CD4-positive, CD25-positive, alpha-beta regulatory T cell (primary cell): ENCODE data around the gene TLR9. TPM values are rescaled to one million over a fixed set of nuclear protein-coding genes. Genes with fewer than 3 reads are reported as not detected.

Experiments used
- ATAC-seq, 2 donors: fragments of 150-1000 bp; cut with Tn5 transposase; one replicate each; pipeline ENCODE4 v1.10.0; 2021; ENCODE audit warnings: low read depth in 2 of 2, moderate number of reproducible peaks in 2 of 2, moderate library complexity in 1 of 2
- DNase-seq, 3 donors: peaks; one replicate each; pipeline versions ENCODE4 v3.0.0 to v3.0.0-alpha.2; 2012 to 2022; ENCODE audit warnings: mixed read lengths in 1 of 3
- H3K27ac ChIP-seq: one replicate; pipeline ENCODE4 v1.7.0; 2013; ENCODE audit warnings: mild to moderate bottlenecking, low read length; ENCODE audit not compliant: insufficient read depth, poor library complexity, severe bottlenecking
- H3K27me3 ChIP-seq: one replicate; pipeline ENCODE4 v1.7.0; 2013; ENCODE audit warnings: low read length; ENCODE audit not compliant: control insufficient read depth, insufficient read depth
- H3K36me3 ChIP-seq: one replicate; pipeline ENCODE4 v1.7.0; 2013; ENCODE audit warnings: mild to moderate bottlenecking, low read length, moderate library complexity; ENCODE audit not compliant: control insufficient read depth, insufficient read depth
- H3K4me1 ChIP-seq: 2 replicates; pipeline ENCODE4 v1.7.0; 2013; ENCODE audit warnings: mild to moderate bottlenecking, low read length; ENCODE audit not compliant: insufficient read depth, control insufficient read depth, poor library complexity, severe bottlenecking
- H3K4me3 ChIP-seq: one replicate; pipeline ENCODE4 v1.7.0; 2013; ENCODE audit warnings: low read depth, mild to moderate bottlenecking, low read length, moderate library complexity
- H3K9me3 ChIP-seq, 2 experiments: 1 replicate in 1 of 2; 2 replicates in 1 of 2; pipeline ENCODE4 v1.7.0; 2013; ENCODE audit warnings: low read length in 2 of 2, mild to moderate bottlenecking in 1 of 2, moderate library complexity in 1 of 2; ENCODE audit not compliant: control insufficient read depth in 2 of 2
- H3K27ac Mint-ChIP-seq, 3 donors: one replicate each; pipeline ENCODE4 v1.8.0; 2020 to 2022; ENCODE audit warnings: mild to moderate bottlenecking in 3 of 3, mixed read lengths in 3 of 3, moderate library complexity in 2 of 3
- H3K27me3 Mint-ChIP-seq: one replicate; pipeline ENCODE4 v1.8.0; 2022; ENCODE audit warnings: mild to moderate bottlenecking, mixed read lengths
- H3K36me3 Mint-ChIP-seq: one replicate; pipeline ENCODE4 v1.8.0; 2020; ENCODE audit warnings: mixed read lengths
- H3K4me1 Mint-ChIP-seq, 4 donors: one replicate each; pipeline ENCODE4 v1.8.0; 2020 to 2022; ENCODE audit warnings: mixed read lengths in 4 of 4, mild to moderate bottlenecking in 1 of 4
- H3K4me3 Mint-ChIP-seq, 4 donors: one replicate each; pipeline ENCODE4 v1.8.0; 2020 to 2022; ENCODE audit warnings: mild to moderate bottlenecking in 4 of 4, mixed read lengths in 4 of 4, moderate library complexity in 3 of 4
- H3K9me3 Mint-ChIP-seq, 7 donors: one replicate each; pipeline ENCODE4 v1.8.0; 2020 to 2022; ENCODE audit warnings: mixed read lengths in 7 of 7, mild to moderate bottlenecking in 3 of 7, moderate library complexity in 2 of 7
- polyA plus RNA-seq, 4 donors: library from polyadenylated mRNA; unstranded; fragments of 300-500 nt; fragmentation: Illumina TruSeq; gene quantifications; one replicate each; pipeline ENCODE4 v1.2.3, GENCODE V29; 2021
- total RNA-seq: library from RNA; stranded (reverse); gene quantifications from one replicate; pipeline ENCODE4 v1.2.3, GENCODE V29; 2022

TLR9 gene
- total and polyA plus RNA-seq, 5 donors from 2014 or later = 0.16 to 0.27 TPM; not detected in 3

- no peaks in the 10 kb centered on the region for H3K27me3 Mint-ChIP-seq
- Histone ChIP-seq H3K4me1 (peaks cover 58% of the 10 kb centered on the region), H3K36me3 (peaks cover 49% of the 10 kb centered on the region), H3K27me3 (no peaks in the 10 kb centered on the region), H3K9me3 (no peaks in the 10 kb centered on the region), H3K4me3 (no peak overlapping the region), H3K27ac (peak overlapping the region; percentile 95)
- H3K27ac Mint-ChIP-seq = peak overlapping the region; percentile 83 to 100 (median 98)
- H3K36me3 Mint-ChIP-seq = peaks cover 52% of the 10 kb centered on the region
- DNase-seq (no peak), ATAC-seq (no peak)
- peaks cover 12 to 95% (median 56%) of the 10 kb centered on the region in 4 donors for H3K4me1 Mint-ChIP-seq
- no peaks in the 10 kb centered on the region for H3K9me3 Mint-ChIP-seq
- peak overlapping the region in 3 of 4 donors; percentile 39 to 83 (median 46) for H3K4me3 Mint-ChIP-seq
Observed at GRCh38 chr3:52254608-52255007, 29.2 kb upstream of the TLR9 start.

GRCh38 chr3:52253314-52254304 lies 28.2 kb upstream of the TLR9 start:
- Mint-ChIP-seq H3K4me1 (peaks cover 5 to 96% (median 54%) of the 10 kb centered on the region in 4 donors), H3K27me3 (no peaks in the 10 kb centered on the region), H3K4me3 (peak overlapping the region; percentile 83 to 92 (median 88)), H3K9me3 (no peaks in the 10 kb centered on the region), H3K27ac (peak overlapping the region; percentile 97 to 100 (median 98)), H3K36me3 (peaks cover 51% of the 10 kb centered on the region)
- peaks cover 60% of the 10 kb centered on the region for H3K4me1 ChIP-seq
- H3K9me3 ChIP-seq = no peaks in the 10 kb centered on the region
- H3K4me3 ChIP-seq = peak overlapping the region; percentile 70
- no peaks in the 10 kb centered on the region for H3K27me3 ChIP-seq
- DNase-seq (peak; percentile 76 to 96 (median 91)), ATAC-seq (peak; percentile 96 to 97)
- H3K27ac ChIP-seq = peak overlapping the region; percentile 95
- peaks cover 49% of the 10 kb centered on the region for H3K36me3 ChIP-seq

DNA sequence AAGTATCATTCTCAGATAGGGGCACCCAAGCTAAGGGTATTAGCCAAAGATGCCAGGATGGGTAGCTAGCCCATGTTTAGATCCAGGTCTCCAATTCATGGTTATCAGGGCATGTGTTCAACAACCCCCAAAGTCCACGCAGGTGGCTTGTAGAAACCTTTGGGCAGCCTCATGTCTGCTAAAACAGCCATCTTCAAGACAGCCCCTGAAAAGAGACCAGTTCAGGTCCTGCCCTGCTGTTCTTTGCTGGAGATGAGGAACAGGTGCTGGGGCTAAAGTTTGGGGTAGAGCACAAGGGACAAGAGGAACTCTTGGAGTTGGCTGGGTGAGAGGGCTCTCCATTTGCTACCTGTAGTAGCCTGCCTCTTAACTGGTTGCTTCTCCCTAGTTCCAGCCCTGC lies 24.7 kb upstream of the TLR9 start:
- Mint-ChIP-seq H3K4me1 (peaks cover 4 to 94% (median 59%) of the 10 kb centered on the region in 4 donors), H3K9me3 (no peaks in the 10 kb centered on the region), H3K27me3 (no peaks in the 10 kb centered on the region), H3K27ac (peak overlapping the region; percentile 17 to 89 (median 84)), H3K4me3 (peak overlapping the region; percentile 12 to 96 (median 72)), H3K36me3 (peaks cover 35% of the 10 kb centered on the region)
- no peak overlapping the region for H3K4me3 ChIP-seq
- H3K27ac ChIP-seq = peak overlapping the region; percentile 48
- peaks cover 79% of the 10 kb centered on the region for H3K4me1 ChIP-seq
- H3K27me3 ChIP-seq = no peaks in the 10 kb centered on the region
- ATAC-seq (no peak), DNase-seq (no peak)
- peaks cover 20% of the 10 kb centered on the region for H3K36me3 ChIP-seq
- H3K9me3 ChIP-seq = no peaks in the 10 kb centered on the region

GRCh38 chr3:52249683-52250082 lies 24.2 kb upstream of the TLR9 start:
- ATAC-seq = no peak
- Histone ChIP-seq H3K27ac (no peak overlapping the region), H3K4me1 (peaks cover 79% of the 10 kb centered on the region)

GRCh38 chr3:52248816-52249547 lies 23.5 kb upstream of the TLR9 start:
- Mint-ChIP-seq H3K36me3 (peaks cover 35% of the 10 kb centered on the region), H3K27ac (peak overlapping the region in 2 of 3 donors; percentile 84 to 89), H3K4me3 (peak overlapping the region in 3 of 4 donors; percentile 8 to 96 (median 31)), H3K4me1 (peaks cover 4 to 94% (median 58%) of the 10 kb centered on the region in 4 donors), H3K27me3 (no peaks in the 10 kb centered on the region), H3K9me3 (no peaks in the 10 kb centered on the region)
- ATAC-seq = no peak
- H3K36me3 ChIP-seq = peaks cover 20% of the 10 kb centered on the region
- H3K27me3 ChIP-seq = no peaks in the 10 kb centered on the region
- no peak overlapping the region for H3K4me3 ChIP-seq
- peaks cover 79% of the 10 kb centered on the region for H3K4me1 ChIP-seq
- peak overlapping the region; percentile 47 for H3K27ac ChIP-seq
- no peaks in the 10 kb centered on the region for H3K9me3 ChIP-seq
- no peak for DNase-seq

More at GRCh38 chr3:52249683-52250082, 24.2 kb upstream of the TLR9 start:
- H3K4me3 ChIP-seq = no peak overlapping the region
- peaks cover 20% of the 10 kb centered on the region for H3K36me3 ChIP-seq
- H3K27me3 ChIP-seq = no peaks in the 10 kb centered on the region
- Mint-ChIP-seq H3K27me3 (no peaks in the 10 kb centered on the region), H3K9me3 (no peaks in the 10 kb centered on the region), H3K36me3 (peaks cover 35% of the 10 kb centered on the region), H3K4me3 (peak overlapping the region in 3 of 4 donors; percentile 12 to 96 (median 70)), H3K27ac (peak overlapping the region; percentile 17 to 89 (median 84)), H3K4me1 (peaks cover 4 to 94% (median 59%) of the 10 kb centered on the region in 4 donors)
- no peaks in the 10 kb centered on the region for H3K9me3 ChIP-seq
- no peak for DNase-seq

- DNase-seq (no peak), ATAC-seq (no peak)
- H3K36me3 ChIP-seq = peaks cover 20% of the 10 kb centered on the region
- H3K9me3 Mint-ChIP-seq = no peaks in the 10 kb centered on the region
- no peak overlapping the region for H3K27ac ChIP-seq
- H3K4me3 Mint-ChIP-seq = peak overlapping the region; percentile 87 to 96 (median 94)
- H3K36me3 Mint-ChIP-seq = peaks cover 34% of the 10 kb centered on the region
- peak overlapping the region; percentile 93 to 95 (median 94) for H3K27ac Mint-ChIP-seq
- no peaks in the 10 kb centered on the region for H3K27me3 ChIP-seq
- peaks cover 77% of the 10 kb centered on the region for H3K4me1 ChIP-seq
- H3K9me3 ChIP-seq = no peaks in the 10 kb centered on the region
- H3K27me3 Mint-ChIP-seq = no peaks in the 10 kb centered on the region
- H3K4me3 ChIP-seq = no peak overlapping the region
- H3K4me1 Mint-ChIP-seq = peaks cover 4 to 94% (median 59%) of the 10 kb centered on the region in 4 donors
Observed at GRCh38 chr3:52248165-52248541, 22.7 kb upstream of the TLR9 start.

GRCh38 chr3:52247409-52248164 lies 22.1 kb upstream of the TLR9 start:
- Mint-ChIP-seq H3K9me3 (no peaks in the 10 kb centered on the region), H3K27me3 (no peaks in the 10 kb centered on the region), H3K36me3 (peaks cover 31% of the 10 kb centered on the region), H3K4me3 (peak overlapping the region; percentile 87 to 96 (median 94)), H3K27ac (peak overlapping the region; percentile 93 to 95 (median 94)), H3K4me1 (peaks cover 3 to 91% (median 57%) of the 10 kb centered on the region in 4 donors)
- H3K27me3 ChIP-seq = no peaks in the 10 kb centered on the region
- H3K36me3 ChIP-seq = peaks cover 20% of the 10 kb centered on the region
- H3K27ac ChIP-seq = peak overlapping the region; percentile 89
- no peak for ATAC-seq
- H3K4me1 ChIP-seq = peaks cover 71% of the 10 kb centered on the region
- no peak for DNase-seq
- H3K9me3 ChIP-seq = no peaks in the 10 kb centered on the region
- H3K4me3 ChIP-seq = peak overlapping the region; percentile 69
